Hematopoietic multipotent progenitor cell (in vitro differentiated cells): ENCODE data around the gene TMPRSS11A. TPM values are rescaled to one million over a fixed set of nuclear protein-coding genes. Genes with fewer than 3 reads are reported as not detected.

ENCODE experiments used
- DNase-seq, 3 donors: peaks; one replicate each; pipeline ENCODE4 v3.0.0-alpha.2; 2011 to 2015; ENCODE audit warnings: low read depth in 2 of 3, low spot score in 2 of 3
- total RNA-seq: library from RNA; depleted of rRNA; stranded (reverse); fragments of >200 nt; gene quantifications from one replicate; pipeline ENCODE4 v1.2.3, GENCODE V29; 2012

The TMPRSS11A gene
- total RNA-seq, 1 donor, result not detected

- DNase-seq, result no peak
These were observed 47.8 kb downstream of the TMPRSS11A start for GRCh38 chr4:67915400-67915966.

GRCh38 chr4:67912080-67912479 lies 51.2 kb downstream of the TMPRSS11A start:
- no peak for DNase-seq

- DNase-seq, result no peak
These were observed 51.7 kb downstream of the TMPRSS11A start for GRCh38 chr4:67911638-67912037.

GRCh38 chr4:67911141-67911540 lies 52.2 kb downstream of the TMPRSS11A start:
- no peak for DNase-seq

DNA sequence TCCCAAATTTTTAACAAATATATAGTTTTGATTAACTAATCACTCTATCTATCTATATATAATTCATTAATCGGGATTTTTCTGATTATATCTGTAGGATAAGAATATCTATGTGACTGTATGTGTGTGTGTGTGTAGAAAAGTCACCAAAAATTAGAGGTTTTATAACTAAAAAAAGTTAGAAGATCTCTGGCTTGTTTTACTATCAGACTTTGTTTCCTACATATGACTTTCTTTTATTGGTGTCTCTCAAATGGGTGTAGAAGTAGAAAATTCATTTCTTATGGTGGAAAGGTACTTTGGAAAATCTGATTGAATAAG lies 52.7 kb downstream of the TMPRSS11A start:
- no peak for DNase-seq

- peak in 1 of 3 donors; percentile 50 for DNase-seq
These were observed 53.2 kb downstream of the TMPRSS11A start for GRCh38 chr4:67909905-67910584.

DNA sequence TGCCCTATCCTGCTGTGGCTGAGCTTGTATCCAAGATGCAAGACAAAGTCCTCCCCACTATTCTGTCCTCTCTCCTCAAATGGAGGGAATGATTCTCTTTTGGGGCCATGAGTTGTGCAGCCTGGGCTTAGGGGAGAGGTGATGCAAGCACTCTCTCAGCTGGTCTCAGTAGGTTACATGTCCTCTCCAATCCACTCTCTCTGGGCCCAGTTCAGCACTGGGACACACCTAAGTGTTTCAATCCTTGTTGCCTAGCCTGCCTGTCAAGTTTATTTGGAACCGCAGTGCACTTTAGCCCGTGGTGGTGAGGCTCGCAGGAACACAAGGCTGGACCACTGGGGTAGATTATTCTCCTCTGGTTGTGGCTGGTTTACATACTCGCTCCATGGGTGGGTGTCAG lies 55.6 kb downstream of the TMPRSS11A start:
- no peak for DNase-seq

- no peak for DNase-seq
These were observed 64.2 kb downstream of the TMPRSS11A start for GRCh38 chr4:67899096-67899495.

DNA sequence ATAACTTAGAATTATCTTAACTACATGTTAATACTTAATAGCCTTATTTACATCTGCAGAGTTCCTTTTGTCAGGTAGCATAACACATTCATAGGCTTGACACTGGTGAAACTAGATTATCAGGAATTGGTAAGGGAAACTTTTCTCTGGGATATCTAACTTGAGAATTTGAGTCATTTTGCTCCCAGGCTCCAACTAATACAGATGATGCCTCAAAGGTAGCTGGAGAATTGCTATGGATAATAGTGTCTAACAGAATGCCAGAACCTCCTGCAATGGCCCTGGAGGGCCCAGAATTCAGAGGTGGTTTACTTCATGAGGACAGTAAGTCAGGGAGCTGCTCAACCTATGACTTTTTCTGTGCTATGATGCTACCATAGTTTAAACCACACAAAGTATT lies 65.6 kb downstream of the TMPRSS11A start:
- DNase-seq, result no peak

DNA sequence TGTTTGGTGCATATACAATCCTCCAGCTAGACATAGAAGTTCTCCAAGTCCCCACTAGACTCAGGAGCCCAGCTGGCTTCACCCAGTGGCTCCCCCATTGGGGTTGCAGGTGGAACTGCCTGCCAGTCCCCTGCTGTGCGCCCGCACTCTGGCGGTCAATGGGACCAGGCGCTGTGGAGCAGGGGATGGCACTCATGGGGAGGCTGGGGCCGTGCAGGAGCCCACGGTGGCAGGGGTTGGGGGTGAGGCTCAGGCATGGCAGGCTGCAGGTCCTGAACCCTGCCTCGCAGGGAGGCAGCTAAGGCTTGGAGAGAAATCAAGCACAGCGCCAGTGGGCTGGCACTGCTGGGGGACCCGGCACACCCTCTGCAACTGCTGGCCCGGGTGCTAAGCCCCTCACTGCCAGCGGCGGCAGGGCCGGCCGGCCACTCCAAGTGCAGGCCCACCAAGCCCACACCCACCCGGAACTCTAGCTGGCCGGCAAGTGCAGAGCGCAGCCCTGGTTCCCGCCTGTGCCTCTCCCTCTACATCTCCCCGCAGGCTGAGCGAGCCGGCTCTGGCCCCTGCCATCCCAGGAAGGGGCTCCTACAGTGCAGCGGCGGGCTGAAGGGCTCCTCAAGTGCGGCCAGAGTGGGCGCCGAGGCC lies 66.8 kb downstream of the TMPRSS11A start:
- DNase-seq, result no peak

- peak in 1 of 3 donors; percentile 31 for DNase-seq
These were observed 68.6 kb downstream of the TMPRSS11A start for GRCh38 chr4:67894659-67895058.

GRCh38 chr4:67892905-67893304 lies 70.4 kb downstream of the TMPRSS11A start:
- no peak for DNase-seq

GRCh38 chr4:67892253-67892652 lies 71.0 kb downstream of the TMPRSS11A start:
- DNase-seq, result no peak

- no peak for DNase-seq
These were observed 71.6 kb downstream of the TMPRSS11A start for GRCh38 chr4:67891645-67892044.

GRCh38 chr4:67886281-67886680 lies 77.0 kb downstream of the TMPRSS11A start:
- no peak for DNase-seq

DNA sequence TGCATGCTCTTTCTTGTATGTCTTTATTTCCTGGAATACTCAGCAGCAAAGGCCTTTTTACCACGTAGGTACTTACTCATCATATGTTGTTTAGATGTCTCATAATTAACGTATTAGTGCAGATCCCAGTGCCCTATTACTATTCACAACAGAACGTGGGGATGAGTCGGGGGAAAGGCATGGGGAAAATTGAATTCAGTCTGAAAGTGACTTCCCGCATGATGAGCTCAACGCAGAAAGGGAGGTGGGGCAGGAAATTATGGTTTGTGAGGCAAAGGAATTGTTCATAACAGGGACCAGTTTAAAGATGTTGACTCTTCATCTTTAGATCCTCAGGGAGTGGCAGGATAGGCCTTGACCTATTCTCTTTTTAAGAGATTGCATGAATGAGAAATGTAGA lies 77.5 kb downstream of the TMPRSS11A start:
- DNase-seq, result no peak

- DNase-seq, result no peak
These were observed 78.6 kb downstream of the TMPRSS11A start for GRCh38 chr4:67884701-67885100.

DNA sequence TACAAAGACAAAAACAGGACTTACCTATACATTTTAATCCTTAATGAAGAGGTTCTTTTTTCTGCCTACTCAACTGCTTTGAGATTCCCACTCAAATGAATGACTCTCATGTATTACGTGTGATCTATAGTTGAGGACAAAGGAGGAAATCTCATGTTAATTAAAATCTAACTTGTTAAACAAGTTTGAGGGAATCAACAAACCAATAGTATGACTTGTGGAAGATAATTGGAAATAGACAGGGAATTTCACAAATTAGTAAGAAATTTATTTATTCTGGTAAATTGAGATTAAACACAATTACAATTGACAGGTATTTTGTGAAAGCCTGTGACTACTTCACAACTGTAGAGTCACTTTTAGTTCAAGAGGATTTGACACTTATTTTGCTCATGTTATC lies 79.4 kb downstream of the TMPRSS11A start, which contains the start of gene TMPRSS11D:
TSS of gene TMPRSS11D (minus strand) at position 101 of the 400 bp plus-strand sequence. CDS start at position 32, 69 bp downstream.
- no peak for DNase-seq

DNA sequence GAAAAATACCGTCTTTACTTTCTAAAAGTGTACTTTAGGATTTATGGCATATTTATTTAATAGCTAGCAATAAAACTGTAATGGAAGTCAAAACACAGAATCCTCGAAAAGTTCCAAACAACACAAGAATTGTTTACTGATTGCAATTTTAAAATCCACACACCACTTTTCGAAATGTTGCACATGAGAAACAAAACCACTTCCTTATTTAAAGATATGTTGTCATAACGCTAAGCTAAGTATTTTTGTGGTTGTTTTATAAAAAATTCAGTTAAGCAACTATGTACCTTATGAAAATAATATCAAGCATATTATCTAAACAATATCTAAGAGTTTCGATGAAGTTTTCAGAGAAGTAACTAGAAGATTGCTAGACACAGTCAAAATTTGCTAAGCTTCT lies 79.8 kb downstream of the TMPRSS11A start:
- peak in 1 of 3 donors; percentile 38 for DNase-seq

GRCh38 chr4:67880866-67881610 lies 82.3 kb downstream of the TMPRSS11A start:
- no peak for DNase-seq

- DNase-seq, result no peak
These were observed 83.8 kb downstream of the TMPRSS11A start for GRCh38 chr4:67879486-67879885.
